PC-3 (cell line): Measurements from ENCODE around the gene WDPCP.

ENCODE experiments used
- EZH2 ChIP-seq: fragments of 300-600 bp; sonication (generic); IDR thresholded peaks from one replicate; pipeline ENCODE4 v1.6.1; 2017; ENCODE audit warnings: antibody characterized with exemption, mild to moderate bottlenecking, low read length; ENCODE audit not compliant: unreplicated experiment
- EZH2phosphoT487 ChIP-seq: fragments of 300-600 bp; sonication (generic); IDR thresholded peaks from 2 replicates; pipeline ENCODE4 v1.6.1; 2018; ENCODE audit warnings: mild to moderate bottlenecking, antibody characterized with exemption, low read length, borderline replicate concordance
- TF ChIP-seq, protein P1 (sequence below): fragments of 300-600 bp; sonication (generic); conservative IDR thresholded peaks from 2 replicates; pipeline ENCODE4 v1.5.1; 2017; ENCODE audit warnings: antibody characterized with exemption, low read depth, mild to moderate bottlenecking, low read length

DNA sequence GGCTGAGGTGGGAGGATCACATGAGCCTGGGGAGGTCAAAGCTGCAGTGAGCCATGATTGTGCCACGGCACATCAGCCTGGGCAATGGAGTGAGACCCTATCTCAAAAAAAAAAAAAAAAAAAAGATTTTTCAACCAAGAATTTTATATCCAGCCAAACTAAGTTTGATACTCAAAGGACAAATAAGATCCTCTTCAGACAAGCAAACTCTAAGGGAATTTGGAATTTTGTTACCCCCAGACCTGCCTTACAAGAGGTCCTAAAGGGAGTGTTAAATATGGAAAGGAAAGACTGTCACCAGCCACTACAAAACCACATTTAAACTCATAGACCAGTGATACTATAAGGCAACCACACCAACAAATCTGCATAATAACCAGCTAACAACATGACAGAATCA, 67.5 kb downstream of the WDPCP start:
- TF ChIP-seq, protein P1, sequence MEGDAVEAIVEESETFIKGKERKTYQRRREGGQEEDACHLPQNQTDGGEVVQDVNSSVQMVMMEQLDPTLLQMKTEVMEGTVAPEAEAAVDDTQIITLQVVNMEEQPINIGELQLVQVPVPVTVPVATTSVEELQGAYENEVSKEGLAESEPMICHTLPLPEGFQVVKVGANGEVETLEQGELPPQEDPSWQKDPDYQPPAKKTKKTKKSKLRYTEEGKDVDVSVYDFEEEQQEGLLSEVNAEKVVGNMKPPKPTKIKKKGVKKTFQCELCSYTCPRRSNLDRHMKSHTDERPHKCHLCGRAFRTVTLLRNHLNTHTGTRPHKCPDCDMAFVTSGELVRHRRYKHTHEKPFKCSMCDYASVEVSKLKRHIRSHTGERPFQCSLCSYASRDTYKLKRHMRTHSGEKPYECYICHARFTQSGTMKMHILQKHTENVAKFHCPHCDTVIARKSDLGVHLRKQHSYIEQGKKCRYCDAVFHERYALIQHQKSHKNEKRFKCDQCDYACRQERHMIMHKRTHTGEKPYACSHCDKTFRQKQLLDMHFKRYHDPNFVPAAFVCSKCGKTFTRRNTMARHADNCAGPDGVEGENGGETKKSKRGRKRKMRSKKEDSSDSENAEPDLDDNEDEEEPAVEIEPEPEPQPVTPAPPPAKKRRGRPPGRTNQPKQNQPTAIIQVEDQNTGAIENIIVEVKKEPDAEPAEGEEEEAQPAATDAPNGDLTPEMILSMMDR = no peak
- TF ChIP-seq EZH2phosphoT487 (no peak), EZH2 (no peak)
